Smooth muscle cell (in vitro differentiated cells): ENCODE results near the gene VAMP5. TPM values are rescaled to one million over a fixed set of nuclear protein-coding genes. Genes with fewer than 3 reads are reported as not detected.

Source experiments
- DNase-seq: peaks from one replicate; lab custom pipeline; 2025; ENCODE audit not compliant: unreplicated experiment; lab: John Stamatoyannopoulos, UW
- H2AFZ ChIP-seq: fragments of 200-600 bp; sonication (generic); 2 replicates; pipeline ENCODE4 v1.6.0; 2016; ENCODE audit warnings: antibody characterized with exemption, low read depth, mild to moderate bottlenecking
- H3F3A ChIP-seq: fragments of 200-600 bp; sonication (generic); 2 replicates; pipeline ENCODE4 v1.6.0; 2017; ENCODE audit warnings: antibody characterized with exemption, low read depth
- H3K27ac ChIP-seq: fragments of 200-600 bp; sonication (generic); 2 replicates; pipeline ENCODE4 v1.5.1; 2016; ENCODE audit warnings: low read depth, mild to moderate bottlenecking
- H3K27me3 ChIP-seq: fragments of 200-600 bp; sonication (generic); 2 replicates; pipeline ENCODE4 v1.6.1; 2016; ENCODE audit warnings: low read depth, mild to moderate bottlenecking
- H3K36me3 ChIP-seq: fragments of 200-600 bp; sonication (generic); 2 replicates; pipeline ENCODE4 v1.5.1; 2016; ENCODE audit warnings: low read depth
- H3K4me1 ChIP-seq: fragments of 200-600 bp; sonication (generic); 2 replicates; pipeline ENCODE4 v1.5.1; 2016; ENCODE audit warnings: low read depth
- H3K4me2 ChIP-seq: fragments of 200-600 bp; sonication (generic); 2 replicates; pipeline ENCODE4 v1.6.0; 2016; ENCODE audit warnings: mild to moderate bottlenecking
- H3K4me3 ChIP-seq: fragments of 200-600 bp; sonication (generic); 2 replicates; pipeline ENCODE4 v1.5.1; 2016; ENCODE audit warnings: mild to moderate bottlenecking
- H3K79me2 ChIP-seq: fragments of 200-600 bp; sonication (generic); 2 replicates; pipeline ENCODE4 v1.6.0; 2016; ENCODE audit warnings: low read depth, mild to moderate bottlenecking
- H3K9ac ChIP-seq: fragments of 200-600 bp; sonication (generic); 2 replicates; pipeline ENCODE4 v1.6.0; 2016; ENCODE audit warnings: low read depth
- H3K9me3 ChIP-seq: fragments of 200-600 bp; sonication (generic); replicated peaks from 2 replicates; pipeline ENCODE4 v1.5.1; 2016; ENCODE audit warnings: low read depth
- H4K20me1 ChIP-seq: fragments of 200-600 bp; sonication (generic); 2 replicates; pipeline ENCODE4 v1.6.0; 2016; ENCODE audit warnings: low read depth
- WGBS: methylation state at CpG from one replicate; pipeline ENCODE4 v1.1.7; 2016; ENCODE audit warnings: low lambda C conversion rate; 5-methylcytosine and 5-hydroxymethylcytosine counted together
- polyA plus RNA-seq: library from polyadenylated mRNA; unstranded; fragments of >200 nt; fragmentation: Nextera tagmentation; extraction: Ambion mirVana; gene quantifications from 2 replicates; pipeline ENCODE4 v1.2.1, GENCODE V29; 2016
- total RNA-seq: library from RNA; depleted of rRNA; stranded (reverse); fragments of >200 nt; gene quantifications from 2 replicates; pipeline ENCODE4 v1.2.3, GENCODE V29; 2014
- TF ChIP-seq, protein P1 (sequence below): fragments of 200-600 bp; sonication (generic); IDR thresholded peaks from 2 replicates; pipeline ENCODE4 v1.5.1; 2017; ENCODE audit warnings: borderline replicate concordance, mild to moderate bottlenecking, antibody characterized with exemption; ENCODE audit not compliant: insufficient read depth, poor library complexity, severe bottlenecking

The VAMP5 gene
- total and polyA plus RNA-seq, 2 experiments from 2014 or later = 6.6 to 35.9 TPM

DNA sequence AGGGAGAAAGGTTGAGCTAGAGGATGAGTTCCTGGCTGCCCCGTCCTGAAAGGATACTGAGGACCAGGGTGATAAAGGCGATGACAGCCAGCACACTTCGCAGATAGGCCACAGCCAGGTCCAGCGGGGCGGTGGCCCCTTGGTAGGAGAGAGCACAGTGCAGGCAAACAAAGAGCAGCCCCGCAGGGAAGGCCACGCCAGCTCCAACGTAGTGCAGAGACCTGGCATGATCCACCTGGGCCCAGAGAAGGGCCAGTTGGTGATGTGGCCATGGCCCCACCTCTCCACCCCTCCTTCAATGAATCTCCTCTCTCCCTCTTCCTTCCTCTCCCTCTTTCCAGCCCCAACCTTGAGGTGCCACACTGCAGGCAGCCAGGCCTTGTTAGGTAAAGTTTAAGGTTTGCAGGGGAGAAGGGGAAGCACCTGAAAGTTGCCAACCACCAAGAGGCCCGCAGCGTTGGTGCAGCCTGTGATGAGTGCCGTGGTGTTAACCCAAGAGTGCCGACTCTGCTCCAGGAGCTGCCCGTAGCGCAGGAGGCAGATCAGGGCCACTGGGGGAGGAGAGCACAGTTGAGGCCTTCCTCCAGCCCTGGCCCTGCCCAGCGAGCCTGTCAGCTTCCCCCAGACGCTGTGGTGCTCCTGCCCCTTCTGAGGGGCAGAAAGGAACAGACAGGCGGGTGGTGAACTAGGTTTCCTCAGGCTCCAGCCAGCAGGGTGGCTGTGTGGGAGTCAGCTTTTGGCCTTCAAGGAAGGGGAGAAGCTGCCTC lies 15.4 kb downstream of the VAMP5 start:
- Histone ChIP-seq H3K9me3 (no peaks in the 10 kb centered on the region), H3K4me2 (no peak overlapping the region), H4K20me1 (peaks cover 20% of the 10 kb centered on the region), H3K79me2 (peaks cover 28% of the 10 kb centered on the region), H2AFZ (no peak overlapping the region), H3K4me3 (no peak overlapping the region), H3K4me1 (peaks cover 14% of the 10 kb centered on the region), H3F3A (no peaks in the 10 kb centered on the region), H3K27me3 (no peaks in the 10 kb centered on the region), H3K36me3 (no peaks in the 10 kb centered on the region), H3K27ac (no peak overlapping the region), H3K9ac (no peak overlapping the region)
- WGBS = 92% methylated on average over 17 of the region's 17 CpGs
- DNase-seq = no peak
- TF ChIP-seq, protein P1, sequence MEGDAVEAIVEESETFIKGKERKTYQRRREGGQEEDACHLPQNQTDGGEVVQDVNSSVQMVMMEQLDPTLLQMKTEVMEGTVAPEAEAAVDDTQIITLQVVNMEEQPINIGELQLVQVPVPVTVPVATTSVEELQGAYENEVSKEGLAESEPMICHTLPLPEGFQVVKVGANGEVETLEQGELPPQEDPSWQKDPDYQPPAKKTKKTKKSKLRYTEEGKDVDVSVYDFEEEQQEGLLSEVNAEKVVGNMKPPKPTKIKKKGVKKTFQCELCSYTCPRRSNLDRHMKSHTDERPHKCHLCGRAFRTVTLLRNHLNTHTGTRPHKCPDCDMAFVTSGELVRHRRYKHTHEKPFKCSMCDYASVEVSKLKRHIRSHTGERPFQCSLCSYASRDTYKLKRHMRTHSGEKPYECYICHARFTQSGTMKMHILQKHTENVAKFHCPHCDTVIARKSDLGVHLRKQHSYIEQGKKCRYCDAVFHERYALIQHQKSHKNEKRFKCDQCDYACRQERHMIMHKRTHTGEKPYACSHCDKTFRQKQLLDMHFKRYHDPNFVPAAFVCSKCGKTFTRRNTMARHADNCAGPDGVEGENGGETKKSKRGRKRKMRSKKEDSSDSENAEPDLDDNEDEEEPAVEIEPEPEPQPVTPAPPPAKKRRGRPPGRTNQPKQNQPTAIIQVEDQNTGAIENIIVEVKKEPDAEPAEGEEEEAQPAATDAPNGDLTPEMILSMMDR = no peak

DNA sequence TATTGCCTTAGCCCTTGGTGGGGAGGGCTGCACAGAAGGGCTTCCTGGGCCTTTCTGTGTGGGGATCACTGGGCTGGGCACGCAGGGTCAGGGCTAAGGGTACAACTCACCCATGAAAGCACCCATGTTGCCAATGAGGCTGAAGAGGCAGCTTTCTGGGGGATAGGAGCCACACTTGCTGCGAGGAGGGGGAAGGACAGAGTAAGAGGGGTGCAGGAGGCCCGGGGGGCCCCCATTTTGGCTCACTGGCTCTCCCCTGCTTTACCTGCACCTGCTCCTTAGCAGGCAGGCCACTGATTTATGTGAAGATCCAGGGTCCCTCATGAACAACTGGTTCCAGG lies 16.0 kb downstream of the VAMP5 start:
- Histone ChIP-seq H3K36me3 (no peaks in the 10 kb centered on the region), H3K27ac (no peak overlapping the region), H4K20me1 (peaks cover 21% of the 10 kb centered on the region), H3K79me2 (peaks cover 29% of the 10 kb centered on the region), H3K27me3 (no peaks in the 10 kb centered on the region), H3K4me3 (no peak overlapping the region), H3K9me3 (no peaks in the 10 kb centered on the region), H2AFZ (no peak overlapping the region), H3K9ac (no peak overlapping the region), H3K4me1 (peaks cover 14% of the 10 kb centered on the region), H3K4me2 (no peak overlapping the region), H3F3A (no peaks in the 10 kb centered on the region)
- no peak for DNase-seq
- TF ChIP-seq, protein P1 = no peak
- WGBS = 93% methylated on average over 3 of the region's 3 CpGs

DNA sequence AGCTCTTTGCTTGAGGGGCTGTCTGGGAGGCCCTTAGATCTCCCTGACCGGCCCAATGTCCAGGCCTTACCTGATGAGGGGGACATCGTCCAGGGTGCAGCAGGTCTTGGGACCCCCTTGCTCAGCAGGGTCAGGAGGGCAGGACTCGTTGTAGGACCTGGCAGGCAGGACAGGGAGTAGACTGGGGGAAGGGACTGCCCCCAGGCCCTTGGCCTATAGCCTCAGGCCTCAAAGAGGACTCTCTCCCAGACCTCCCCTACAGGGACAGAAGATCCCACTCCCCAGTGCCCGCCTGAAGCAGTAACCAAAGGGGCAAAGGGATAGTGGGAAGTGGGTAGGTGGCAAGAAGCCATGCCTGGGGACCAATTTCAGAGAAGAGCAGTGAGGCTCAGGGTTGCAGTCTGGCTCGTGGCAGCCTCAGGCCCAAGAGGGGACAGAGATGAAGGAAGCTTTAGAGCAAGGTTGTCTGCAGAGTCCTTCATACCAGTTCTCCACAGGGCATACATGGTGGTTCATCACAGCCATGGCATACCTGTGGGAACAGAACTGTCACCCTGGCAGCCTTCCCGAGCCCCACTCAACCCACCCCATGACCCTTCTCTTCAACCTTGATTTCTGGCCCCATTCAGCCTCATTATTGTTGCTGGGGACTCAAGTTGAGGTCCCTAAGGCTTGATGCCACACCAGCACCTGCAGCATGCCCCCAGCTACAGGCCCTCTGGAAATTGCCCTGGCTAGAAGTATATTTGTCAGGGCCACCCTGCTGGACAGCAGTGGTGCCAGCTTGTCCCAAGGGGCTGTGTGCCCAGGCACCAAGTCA lies 16.9 kb downstream of the VAMP5 start:
- H4K20me1 ChIP-seq = peaks cover 19% of the 10 kb centered on the region
- H3K79me2 ChIP-seq = peaks cover 26% of the 10 kb centered on the region
- H3K36me3 ChIP-seq = no peaks in the 10 kb centered on the region
- no peak overlapping the region for H2AFZ ChIP-seq
- no peaks in the 10 kb centered on the region for H3K9me3 ChIP-seq
- peaks cover 14% of the 10 kb centered on the region for H3K4me1 ChIP-seq
- no peaks in the 10 kb centered on the region for H3F3A ChIP-seq
- no peak overlapping the region for H3K9ac ChIP-seq
- 89% methylated on average over 6 of the region's 6 CpGs for WGBS
- no peaks in the 10 kb centered on the region for H3K27me3 ChIP-seq
- H3K27ac ChIP-seq = no peak overlapping the region
- TF ChIP-seq, protein P1 = no peak
- H3K4me3 ChIP-seq = peak overlapping the region; percentile 71
- DNase-seq = no peak
- peak overlapping the region; percentile 95 for H3K4me2 ChIP-seq
